Right ventricle myocardium superior (tissue), 1 donor: ENCODE data around the gene TOMM7. TPM values are rescaled to one million over a fixed set of nuclear protein-coding genes. Genes with fewer than 3 reads are reported as not detected.
"Not testable (repeated sequence)": the region's sequence is repeated elsewhere in the genome, so short reads cannot be mapped to it uniquely, and the experiment has no call there.

Experiments
- ATAC-seq: fragments of 200-7000 bp; cut with Tn5 transposase; one replicate; pipeline ENCODE4 v1.9.1; 2020; ENCODE audit warnings: mild to moderate bottlenecking; ENCODE audit not compliant: poor library complexity
- DNase-seq: peaks from one replicate; pipeline ENCODE4 v3.0.0-alpha.2; 2020
- intact Hi-C: fragments of 100-400 bp; cut with DNase I; formaldehyde crosslinking; loops from one replicate; pipeline ENCODE4 v1.11.2; 2022
- total RNA-seq: library from RNA; stranded (reverse); fragmentation: NEBNext Ultra II Directional; extraction: Animal tissue kit (Norgen Biotek cat#: 25700); gene quantifications from one replicate; pipeline ENCODE4 v1.2.1, GENCODE V29; 2021
- donor health status: DM: no; HTN: yes; CAD: no; lungs with severe emphysema.

Gene TOMM7
- total RNA-seq, 1 donor from 2014 or later = 634 TPM

DNA sequence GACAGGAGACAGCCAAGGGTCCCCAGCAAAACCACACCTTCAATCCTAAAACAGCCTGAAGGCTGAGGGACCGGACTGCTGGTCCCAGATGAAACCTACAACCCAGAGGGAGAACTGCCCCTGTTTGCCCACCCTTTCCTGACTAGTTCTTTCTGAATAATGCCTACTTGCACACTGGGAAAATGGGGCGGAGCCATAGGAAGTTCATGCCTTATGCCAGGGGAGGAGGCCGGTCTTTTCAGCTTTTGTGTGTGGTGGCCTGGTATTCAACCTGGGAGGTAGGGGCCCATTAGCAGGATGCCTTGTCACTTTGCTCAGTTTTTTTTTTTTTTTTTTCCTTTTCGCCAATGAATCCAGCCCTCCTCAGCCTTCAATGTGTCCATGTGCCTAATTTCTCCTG is 20.7 kb downstream of the TOMM7 start:
- intact Hi-C loops = no loop called here
- ATAC-seq (no peak), DNase-seq (no peak)

DNA sequence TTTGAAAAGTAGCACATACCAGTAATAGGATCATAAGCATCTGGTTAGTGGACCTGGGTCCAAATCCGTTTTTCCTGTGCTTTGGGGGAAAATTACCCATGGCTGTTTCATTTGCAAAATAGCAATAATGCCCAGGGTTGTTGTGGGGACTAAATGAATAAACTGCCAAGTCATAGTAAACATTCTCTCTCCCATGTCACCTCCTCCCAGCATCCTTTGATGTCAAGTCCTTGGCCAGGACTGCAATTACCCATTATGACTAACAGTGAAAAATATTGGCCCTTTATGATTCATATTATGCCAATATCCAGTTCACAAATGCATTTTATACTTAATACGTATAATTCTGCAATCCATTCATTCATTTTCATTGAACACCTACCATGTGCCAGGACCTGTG is 23.0 kb downstream of the TOMM7 start:
- intact Hi-C loops = no loop called here
- ATAC-seq = no peak

DNA sequence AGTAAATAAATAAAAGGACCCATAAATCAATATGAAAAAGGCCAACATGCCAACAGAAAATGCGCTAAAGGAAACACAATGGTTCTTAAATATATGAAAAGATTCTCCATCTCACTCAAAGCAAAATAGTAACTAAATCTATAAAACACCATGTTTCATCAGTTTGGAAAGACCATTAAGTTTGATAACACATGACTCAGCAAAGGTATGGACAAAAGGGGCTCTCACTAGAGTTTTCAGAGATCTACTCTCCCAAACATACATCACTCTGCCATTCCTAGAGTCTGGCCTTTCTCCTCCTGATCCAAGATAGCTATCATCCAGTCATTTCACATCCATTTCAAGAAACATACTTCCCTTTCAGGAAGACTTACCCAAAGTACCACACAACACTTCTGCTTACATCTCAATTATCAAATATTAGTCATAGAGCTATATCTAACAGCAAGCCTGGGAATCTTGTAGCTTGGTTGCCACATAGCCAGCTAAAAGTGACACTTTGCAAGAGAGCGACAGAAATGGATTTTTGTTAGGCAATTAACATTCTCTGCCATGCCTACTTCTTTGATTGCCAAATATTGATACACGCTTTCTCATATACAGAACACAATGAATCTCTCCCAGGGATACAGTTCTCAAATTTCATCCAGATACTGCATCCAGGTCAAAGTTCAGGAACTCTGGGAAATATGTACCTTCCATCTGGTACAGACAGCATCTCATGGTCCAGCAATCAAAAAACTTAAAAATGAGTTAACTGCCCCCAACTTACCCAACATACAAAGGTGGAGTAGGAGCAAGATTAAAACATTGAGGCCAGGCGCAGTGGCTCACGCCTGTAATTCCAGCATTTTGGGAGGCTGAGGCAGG is 28.8 kb downstream of the TOMM7 start:
- ATAC-seq (no peak), DNase-seq (no peak)
- intact Hi-C loops = no loop called here

More for the DNA sequence above, 23.0 kb downstream of the TOMM7 start:
- no peak for DNase-seq

DNA sequence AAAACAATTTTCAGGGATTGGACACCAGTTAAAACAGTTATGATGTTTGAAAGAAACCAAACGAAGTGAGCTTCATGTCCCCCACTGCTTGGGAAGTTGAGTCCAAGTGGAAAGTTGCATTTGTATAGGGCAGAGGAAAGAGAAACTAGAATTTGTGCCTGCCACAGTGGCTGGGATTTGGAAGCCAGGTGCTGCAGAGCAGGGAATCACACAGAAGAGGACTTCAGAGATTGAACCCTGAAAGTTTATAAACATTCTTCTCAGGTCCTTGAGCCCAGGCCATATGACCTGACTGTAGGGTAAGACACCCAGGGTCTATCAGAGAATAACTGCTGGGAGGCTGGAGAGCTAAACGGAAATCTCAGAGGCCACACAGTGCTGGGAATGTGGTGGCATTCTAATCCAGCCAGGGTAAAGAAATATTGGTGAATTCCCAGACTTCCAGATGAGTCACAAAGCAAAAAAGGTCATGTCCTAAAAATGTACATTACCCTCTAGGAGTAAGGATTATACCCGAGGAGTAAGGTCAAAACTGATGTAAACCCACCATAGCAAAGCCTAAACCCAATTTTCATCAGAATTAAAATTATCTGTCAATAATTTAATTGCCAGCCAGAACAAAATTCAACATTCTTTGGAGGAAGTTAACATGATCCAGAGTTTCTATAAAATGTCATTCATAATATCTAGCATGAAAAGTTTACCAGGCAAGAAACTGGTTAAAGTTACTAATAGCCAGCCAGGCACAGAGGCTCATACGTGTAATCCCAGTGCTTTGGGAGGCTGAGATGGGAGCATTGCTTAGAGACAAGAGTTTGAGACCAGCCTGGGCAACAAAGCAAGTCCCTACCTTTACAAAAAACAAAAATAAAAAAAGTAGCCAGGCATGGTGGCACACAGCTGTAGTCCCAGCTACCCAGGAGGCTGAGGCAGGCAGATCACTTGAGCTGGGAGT is 31.2 kb downstream of the TOMM7 start:
- intact Hi-C loops = no loop called here
- ATAC-seq (no peak), DNase-seq (no peak)

- ATAC-seq, intact Hi-C loops, DNase-seq: not testable (repeated sequence)
Measured at GRCh38 chr7:22790640-22791039, 32.0 kb downstream of the TOMM7 start.

DNA sequence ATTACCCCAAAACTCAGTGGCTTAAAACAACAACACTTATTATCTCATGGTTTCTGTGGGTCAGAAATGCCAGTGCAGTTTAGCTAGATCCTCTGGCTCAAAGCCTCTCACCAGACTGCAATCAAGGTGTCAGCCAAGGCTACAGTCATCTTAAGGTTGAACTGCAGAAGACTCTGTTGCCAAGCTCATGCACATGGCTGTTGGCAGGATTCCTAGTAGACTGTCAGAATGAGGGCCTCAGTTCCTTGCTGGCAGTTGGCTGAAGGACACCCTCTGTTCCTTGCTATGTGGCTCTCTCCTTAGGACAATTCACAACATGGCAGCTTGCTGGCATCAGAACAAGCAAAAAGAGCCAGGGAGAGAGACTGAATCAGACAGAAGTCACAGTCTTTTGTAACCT is 34.7 kb downstream of the TOMM7 start:
- intact Hi-C loops = no loop called here
- DNase-seq (no peak), ATAC-seq (no peak)

GRCh38 chr7:22786290-22786932 is 36.2 kb downstream of the TOMM7 start:
- ATAC-seq (no peak), DNase-seq (no peak)
- intact Hi-C loops = no loop called here

DNA sequence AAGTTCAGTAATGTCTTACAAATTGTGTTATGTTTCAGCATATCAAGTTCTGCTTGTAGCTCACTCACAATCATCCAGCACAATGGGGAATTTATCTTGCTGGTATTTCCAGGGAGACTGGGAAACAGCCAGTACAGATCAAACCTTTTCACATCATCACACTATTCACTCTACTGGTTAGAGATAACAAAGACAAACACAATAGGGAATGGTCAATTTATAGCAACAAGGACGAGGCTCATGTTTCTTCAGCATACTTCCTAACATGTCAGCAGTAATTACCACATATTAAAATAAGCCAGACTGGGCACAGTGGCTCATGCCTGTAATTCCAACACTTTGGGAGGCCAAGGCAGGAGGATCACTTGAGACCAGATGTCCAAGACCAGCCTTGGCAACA is 38.3 kb downstream of the TOMM7 start:
- ATAC-seq (no peak), DNase-seq (no peak)
- intact Hi-C loops = loop anchor here (5.0 kb wide), 1 partner anchor 227 kb away; no protein-coding TSS in a partner anchor

DNA sequence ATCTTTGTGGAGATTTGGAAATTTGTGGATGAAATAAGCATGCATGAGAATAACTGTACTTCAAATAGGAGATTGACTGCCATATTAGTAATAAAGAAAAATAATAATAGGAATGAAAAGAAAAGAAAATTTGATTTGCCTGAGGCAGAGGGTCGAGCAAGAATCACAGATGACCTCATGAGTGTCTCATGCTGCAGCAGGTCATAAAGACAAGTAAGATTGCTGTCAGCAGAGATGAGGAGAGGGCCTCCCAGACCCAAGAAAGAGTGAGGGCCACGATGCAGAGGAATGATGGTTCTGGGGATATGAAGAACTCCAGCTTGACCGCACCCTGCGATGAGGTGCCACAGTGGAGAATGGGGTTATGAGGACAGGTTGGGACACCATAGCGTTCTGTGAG is 39.2 kb downstream of the TOMM7 start:
- DNase-seq (no peak), ATAC-seq (no peak)
- intact Hi-C loops = loop anchor here (5.0 kb wide), 1 partner anchor 226 kb away; no protein-coding TSS in a partner anchor

DNA sequence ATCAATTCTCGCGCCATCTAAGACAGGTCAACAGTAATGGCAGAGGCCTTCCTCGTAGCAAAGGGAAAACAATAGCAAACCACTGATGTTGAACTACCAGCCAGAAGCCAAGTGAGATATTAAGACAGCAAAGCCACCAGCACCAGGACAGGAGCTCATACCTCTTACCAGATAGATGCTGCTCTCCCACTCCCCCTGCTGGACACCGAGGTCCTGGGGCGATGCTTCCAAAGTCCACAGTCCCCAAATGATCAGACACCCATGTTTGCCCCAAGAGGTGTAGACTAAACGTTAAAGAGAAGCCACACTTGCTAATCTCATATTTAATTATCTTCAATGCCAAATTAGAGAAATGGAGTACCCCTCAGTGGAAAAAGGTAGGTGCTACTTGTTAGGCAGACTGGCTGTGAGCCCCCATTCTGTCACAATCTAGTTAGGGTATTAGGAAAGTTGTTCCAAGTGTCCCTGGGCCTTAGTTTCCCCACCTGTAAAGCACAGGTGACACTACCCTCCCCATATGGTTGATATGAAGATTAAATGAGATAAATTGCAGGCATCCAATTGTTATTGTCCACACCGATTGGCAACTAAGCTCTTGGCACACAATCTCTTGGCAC is 39.9 kb downstream of the TOMM7 start:
- ATAC-seq = peak; percentile 71
- intact Hi-C loops = loop anchor here (5.0 kb wide), 1 partner anchor 225 kb away; no protein-coding TSS in a partner anchor
- DNase-seq = peak; percentile 72

- intact Hi-C loops = loop anchor here (5.0 kb wide), 1 partner anchor 224 kb away; no protein-coding TSS in a partner anchor
- ATAC-seq = peak; percentile 62
- DNase-seq = no peak
Measured at GRCh38 chr7:22781230-22781711, 41.4 kb downstream of the TOMM7 start.

- intact Hi-C loops = loop anchor here (5.0 kb wide), 1 partner anchor 223 kb away; no protein-coding TSS in a partner anchor
- not testable (repeated sequence) for ATAC-seq, DNase-seq
Measured at GRCh38 chr7:22779730-22780323, 42.8 kb downstream of the TOMM7 start.

DNA sequence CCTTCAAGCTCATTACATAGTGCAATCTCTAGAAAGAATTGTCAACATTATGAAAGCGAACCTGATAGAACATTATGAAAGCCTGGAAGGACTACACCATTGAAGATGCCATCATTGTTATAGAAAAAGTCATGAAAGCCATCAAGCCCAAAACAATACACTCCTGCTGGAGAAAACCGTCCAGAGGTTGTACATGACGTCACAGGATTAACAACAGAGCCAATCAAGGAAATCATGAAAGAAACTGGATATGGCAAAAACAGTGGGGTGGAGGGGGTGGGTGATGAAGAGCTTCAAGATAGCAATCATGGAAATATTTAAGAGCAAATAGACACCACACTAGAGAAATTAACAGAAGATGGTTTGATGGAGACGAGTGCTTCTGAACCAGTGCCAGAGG is 45.7 kb downstream of the TOMM7 start:
- ATAC-seq (no peak), DNase-seq (no peak)
- intact Hi-C loops = no loop called here

DNA sequence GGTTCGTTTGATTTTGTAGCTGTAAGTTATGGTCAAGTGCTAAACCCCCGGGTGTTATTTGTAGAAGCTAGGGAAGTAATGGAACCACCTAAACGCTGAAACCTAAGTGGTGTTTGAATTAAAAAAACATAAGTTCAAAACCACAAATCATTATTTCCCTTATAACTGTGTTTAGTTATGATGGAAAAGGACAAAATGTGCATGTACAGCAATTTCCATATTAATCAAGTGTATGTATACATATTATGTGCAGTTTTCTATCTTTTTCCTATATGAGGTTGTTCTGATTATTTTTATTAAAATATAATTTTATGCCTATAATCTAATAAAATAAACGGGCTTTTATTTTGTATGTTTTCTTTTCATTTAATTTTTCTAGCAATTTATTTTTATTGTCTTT is 49.8 kb downstream of the TOMM7 start:
- no peak for ATAC-seq
- intact Hi-C loops = no loop called here
- DNase-seq = no peak

DNA sequence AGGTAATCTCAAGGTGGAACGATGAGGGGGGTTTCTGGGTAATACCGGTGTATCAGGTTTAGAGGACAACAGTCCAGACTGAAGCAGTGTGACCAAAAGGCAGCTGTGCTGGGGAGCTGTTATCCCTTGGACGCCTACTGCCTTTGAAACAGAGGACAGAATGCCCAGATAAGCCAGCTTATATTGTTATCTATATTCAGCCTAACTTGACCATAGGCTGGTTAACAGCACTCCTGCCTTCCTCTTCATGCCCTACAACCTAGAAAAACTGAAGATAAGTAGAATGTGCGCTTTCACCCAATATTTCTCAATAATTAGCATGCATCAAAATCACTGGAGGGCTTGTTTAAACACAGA is 50.8 kb downstream of the TOMM7 start:
- DNase-seq (no peak), ATAC-seq (no peak)
- intact Hi-C loops = no loop called here

GRCh38 chr7:22771194-22771871 is 51.3 kb downstream of the TOMM7 start:
- DNase-seq (no peak), ATAC-seq (no peak)
- intact Hi-C loops = no loop called here

- ATAC-seq (no peak), DNase-seq (no peak)
- intact Hi-C loops = no loop called here
Measured at GRCh38 chr7:22765609-22766008, 57.0 kb downstream of the TOMM7 start.
